HUES48 (cell line): ENCODE data around the gene TSPAN15.

Source experiments
- H3K27ac ChIP-seq: one replicate; pipeline ENCODE4 v1.7.0; 2013; ENCODE audit warnings: low read depth, low read length, inconsistent platforms
- H3K27me3 ChIP-seq: 2 replicates; pipeline ENCODE4 v1.6.1; 2013; ENCODE audit warnings: mild to moderate bottlenecking, low read length; ENCODE audit not compliant: control insufficient read depth, insufficient read depth
- H3K36me3 ChIP-seq: 2 replicates; pipeline ENCODE4 v1.6.1; 2013; ENCODE audit warnings: low read length; ENCODE audit not compliant: control insufficient read depth, insufficient read depth
- H3K4me1 ChIP-seq: 2 replicates; pipeline ENCODE4 v1.6.1; 2013; ENCODE audit warnings: mild to moderate bottlenecking, low read length; ENCODE audit not compliant: control insufficient read depth, insufficient read depth
- H3K4me3 ChIP-seq: 2 replicates; pipeline ENCODE4 v1.5.1; 2013; ENCODE audit warnings: mild to moderate bottlenecking, low read depth, low read length
- H3K9ac ChIP-seq: 2 replicates; pipeline ENCODE4 v1.6.1; 2013; ENCODE audit warnings: mild to moderate bottlenecking, low read depth, low read length, moderate library complexity
- H3K9me3 ChIP-seq: 2 replicates; pipeline ENCODE4 v1.6.1; 2013; ENCODE audit warnings: low read length; ENCODE audit not compliant: control insufficient read depth, insufficient read depth

TSPAN15 gene

DNA sequence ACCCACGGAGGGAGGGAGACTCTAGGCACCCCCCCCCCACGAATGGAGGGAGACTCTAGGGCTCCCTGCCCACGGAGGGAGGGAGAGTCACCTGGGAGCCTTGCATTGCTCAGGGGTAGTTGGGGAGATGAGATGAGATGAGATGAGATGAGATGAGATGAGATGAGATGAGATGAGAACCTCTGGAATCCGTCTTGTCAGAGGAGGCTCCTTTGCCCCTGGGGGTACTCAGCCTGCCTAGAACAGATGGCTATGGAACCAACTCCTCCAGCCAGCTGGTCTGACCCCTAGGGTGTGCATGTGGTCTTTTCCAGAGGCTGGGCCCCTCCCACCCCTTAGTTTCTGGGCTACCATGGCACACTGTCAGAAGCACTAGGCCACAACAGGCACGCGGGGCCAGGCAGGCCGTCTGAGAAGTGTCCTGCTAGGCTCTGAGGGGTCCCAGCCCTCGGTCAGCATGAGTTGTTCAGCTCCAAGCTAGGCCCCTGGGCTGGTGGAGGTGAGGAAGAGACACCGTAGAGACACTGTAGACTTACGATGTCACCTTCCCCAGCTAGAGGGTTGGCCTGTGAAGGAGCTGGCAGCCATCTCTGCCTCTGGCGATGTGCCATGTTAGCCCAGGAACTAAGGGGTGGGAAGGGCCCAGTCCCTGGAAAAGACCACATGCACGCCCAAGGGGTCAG, 8.8 kb downstream of the TSPAN15 start:
- no peaks in the 10 kb centered on the region for H3K4me1 ChIP-seq
- no peaks in the 10 kb centered on the region for H3K36me3 ChIP-seq

DNA sequence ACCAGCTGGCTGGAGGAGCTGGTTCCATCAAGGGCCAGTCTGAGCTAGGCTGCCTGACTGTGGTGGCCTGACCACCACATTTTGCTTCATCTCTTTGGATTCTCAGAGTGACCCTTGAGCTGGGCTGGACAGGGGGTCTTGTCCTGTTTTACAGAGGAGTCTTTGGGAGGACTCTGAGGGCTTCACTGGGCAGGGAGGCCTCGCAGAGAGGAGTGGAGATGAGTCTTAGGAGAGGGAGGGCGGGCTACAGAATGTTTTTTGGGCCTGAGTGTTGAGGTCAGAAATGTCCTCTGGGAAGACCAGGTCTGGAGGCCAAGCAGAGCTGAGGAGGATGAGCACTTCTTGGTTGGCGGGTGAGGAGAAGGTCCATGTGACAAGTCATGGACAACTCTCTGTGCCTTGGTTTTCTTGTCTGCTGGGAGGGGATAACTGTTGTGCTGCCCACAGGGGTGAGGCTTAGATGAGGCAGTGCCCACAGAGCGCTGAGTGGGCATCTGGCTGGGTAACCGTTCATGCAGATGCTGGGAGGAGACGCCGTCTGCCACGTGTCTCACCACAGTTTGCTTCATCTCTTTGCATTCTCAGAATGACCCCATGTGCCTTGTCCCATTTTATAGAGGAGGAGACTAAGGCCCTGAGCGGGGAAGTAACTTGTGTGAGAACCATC, 9.4 kb downstream of the TSPAN15 start:
- Histone ChIP-seq H3K4me3 (no peak overlapping the region), H3K4me1 (no peaks in the 10 kb centered on the region), H3K9ac (no peak overlapping the region), H3K27me3 (no peaks in the 10 kb centered on the region), H3K27ac (no peak overlapping the region), H3K36me3 (no peaks in the 10 kb centered on the region), H3K9me3 (no peaks in the 10 kb centered on the region)

More for the DNA sequence above, 8.8 kb downstream of the TSPAN15 start:
- no peaks in the 10 kb centered on the region for H3K27me3 ChIP-seq
- H3K9ac ChIP-seq, result no peak overlapping the region
- H3K27ac ChIP-seq, result no peak overlapping the region
- no peak overlapping the region for H3K4me3 ChIP-seq
- no peaks in the 10 kb centered on the region for H3K9me3 ChIP-seq

DNA sequence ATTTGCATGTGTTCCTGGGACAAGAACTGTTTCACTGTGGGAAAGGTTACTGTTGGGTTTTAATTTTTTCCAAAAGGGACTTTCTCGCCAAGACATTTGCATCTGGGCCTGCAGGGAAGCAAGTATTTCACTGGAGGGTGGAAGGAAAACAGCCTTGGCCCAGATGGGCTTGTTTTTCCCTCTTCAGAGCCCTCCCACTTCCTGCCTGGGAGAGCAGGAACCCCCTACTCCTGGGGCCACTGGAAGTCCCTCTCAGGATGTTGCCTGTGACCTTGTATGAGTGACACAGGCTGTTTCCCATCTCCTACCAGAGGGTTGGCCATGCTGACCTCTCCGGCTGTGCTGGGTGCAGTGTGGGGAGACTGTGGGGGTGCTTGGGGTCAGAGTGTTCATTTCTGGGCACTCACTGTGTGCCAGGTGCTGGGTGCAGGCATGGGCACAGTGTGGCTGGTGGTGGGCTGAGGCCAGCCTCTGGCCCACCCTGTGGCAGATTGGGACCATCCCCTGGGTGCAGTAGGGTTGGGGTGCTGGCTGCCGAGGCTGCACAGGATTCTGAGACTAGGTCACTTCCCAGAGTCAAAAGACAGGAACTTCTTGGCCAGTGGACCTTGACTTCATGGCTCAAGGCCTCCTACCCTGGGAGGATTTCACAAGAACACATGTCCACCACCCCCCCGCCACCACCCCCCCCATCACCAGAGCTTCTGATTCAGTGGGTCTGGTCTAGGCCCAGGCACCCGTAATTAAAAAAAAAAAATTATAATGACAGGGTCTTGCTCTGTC, 10.2 kb downstream of the TSPAN15 start:
- Histone ChIP-seq H3K4me3 (no peak overlapping the region), H3K36me3 (no peaks in the 10 kb centered on the region), H3K9me3 (no peaks in the 10 kb centered on the region), H3K27me3 (no peaks in the 10 kb centered on the region), H3K9ac (no peak overlapping the region), H3K4me1 (no peaks in the 10 kb centered on the region), H3K27ac (no peak overlapping the region)

DNA sequence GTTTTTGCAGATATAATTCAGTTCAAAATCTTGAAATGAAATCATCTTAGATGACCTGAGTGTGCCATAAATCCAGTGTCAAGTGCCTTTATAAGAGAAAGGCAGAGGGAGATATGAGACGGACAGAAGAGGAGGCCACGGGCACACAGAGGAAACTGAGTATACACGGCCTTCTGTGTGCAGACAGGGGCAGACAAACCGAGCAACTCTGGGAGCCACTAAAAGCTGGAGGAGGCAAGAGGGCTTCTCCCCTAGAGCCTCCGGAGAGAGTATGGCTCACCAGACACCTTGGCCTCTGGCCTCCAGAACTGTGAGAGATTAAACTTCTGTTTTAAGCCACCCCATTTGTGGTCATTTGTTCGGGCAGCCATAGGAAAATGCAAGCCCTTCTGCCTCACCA, 12.6 kb downstream of the TSPAN15 start:
- no peaks in the 10 kb centered on the region for H3K27me3 ChIP-seq
- H3K4me3 ChIP-seq, result no peak overlapping the region
- no peak overlapping the region for H3K9ac ChIP-seq
- peaks cover 8% of the 10 kb centered on the region for H3K4me1 ChIP-seq
- H3K9me3 ChIP-seq, result no peaks in the 10 kb centered on the region
- no peak overlapping the region for H3K27ac ChIP-seq
- no peaks in the 10 kb centered on the region for H3K36me3 ChIP-seq

DNA sequence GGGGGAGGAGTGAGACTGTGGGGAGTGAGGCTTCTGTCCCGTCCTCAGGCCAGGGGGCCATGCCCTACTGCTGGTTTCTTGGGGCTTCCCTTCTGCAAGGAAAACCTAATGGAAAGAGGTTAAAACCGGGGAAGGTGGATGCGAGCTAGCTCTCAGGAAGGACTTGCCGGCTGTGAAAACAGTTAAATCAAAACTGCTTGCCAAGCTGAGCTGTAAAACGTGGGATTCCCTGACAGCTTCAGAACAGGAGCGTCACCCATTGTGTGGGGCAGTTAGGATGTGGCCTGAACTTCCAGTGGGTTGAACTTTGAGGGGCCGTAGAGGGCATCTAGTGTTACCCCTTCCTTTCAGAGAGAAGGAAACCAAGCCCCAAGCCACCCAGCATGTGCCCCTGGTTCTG, 13.1 kb downstream of the TSPAN15 start:
- H3K36me3 ChIP-seq, result no peaks in the 10 kb centered on the region
- no peak overlapping the region for H3K4me3 ChIP-seq
- no peak overlapping the region for H3K9ac ChIP-seq
- H3K4me1 ChIP-seq, result peaks cover 12% of the 10 kb centered on the region
- H3K27me3 ChIP-seq, result no peaks in the 10 kb centered on the region
- H3K27ac ChIP-seq, result no peak overlapping the region
- H3K9me3 ChIP-seq, result no peaks in the 10 kb centered on the region

DNA sequence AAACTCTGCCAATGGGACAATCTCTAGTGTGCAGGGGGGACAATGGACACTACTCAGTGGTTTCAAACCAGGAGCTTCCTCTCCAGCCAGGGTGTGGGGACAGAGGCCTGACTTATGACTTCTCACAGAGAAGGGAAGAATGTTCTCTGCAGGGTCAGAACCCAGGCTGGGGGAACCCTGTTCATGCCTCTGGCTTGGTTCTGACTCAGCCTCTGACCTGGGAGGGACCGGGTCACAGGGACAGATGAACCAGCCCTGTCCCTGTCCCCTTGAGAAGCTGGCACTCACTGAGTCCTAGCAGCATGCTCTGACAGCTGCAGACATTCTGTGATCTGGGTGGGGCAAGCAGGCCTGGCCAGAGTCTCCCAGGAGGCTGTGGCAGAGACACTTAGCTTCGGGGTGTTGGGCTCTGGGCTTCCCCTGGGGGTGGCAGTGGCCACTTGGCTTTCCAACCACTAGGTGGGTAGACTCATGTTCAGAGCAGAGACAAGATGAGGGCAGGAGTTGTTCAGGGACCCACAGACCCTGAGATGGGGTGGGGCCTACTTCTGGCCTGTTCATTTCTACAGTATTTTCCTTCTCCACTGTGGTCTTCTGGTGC, 13.6 kb downstream of the TSPAN15 start:
- Histone ChIP-seq H3K9me3 (no peaks in the 10 kb centered on the region), H3K4me3 (no peak overlapping the region), H3K4me1 (peaks cover 12% of the 10 kb centered on the region), H3K27ac (no peak overlapping the region), H3K27me3 (no peaks in the 10 kb centered on the region), H3K9ac (no peak overlapping the region), H3K36me3 (no peaks in the 10 kb centered on the region)

DNA sequence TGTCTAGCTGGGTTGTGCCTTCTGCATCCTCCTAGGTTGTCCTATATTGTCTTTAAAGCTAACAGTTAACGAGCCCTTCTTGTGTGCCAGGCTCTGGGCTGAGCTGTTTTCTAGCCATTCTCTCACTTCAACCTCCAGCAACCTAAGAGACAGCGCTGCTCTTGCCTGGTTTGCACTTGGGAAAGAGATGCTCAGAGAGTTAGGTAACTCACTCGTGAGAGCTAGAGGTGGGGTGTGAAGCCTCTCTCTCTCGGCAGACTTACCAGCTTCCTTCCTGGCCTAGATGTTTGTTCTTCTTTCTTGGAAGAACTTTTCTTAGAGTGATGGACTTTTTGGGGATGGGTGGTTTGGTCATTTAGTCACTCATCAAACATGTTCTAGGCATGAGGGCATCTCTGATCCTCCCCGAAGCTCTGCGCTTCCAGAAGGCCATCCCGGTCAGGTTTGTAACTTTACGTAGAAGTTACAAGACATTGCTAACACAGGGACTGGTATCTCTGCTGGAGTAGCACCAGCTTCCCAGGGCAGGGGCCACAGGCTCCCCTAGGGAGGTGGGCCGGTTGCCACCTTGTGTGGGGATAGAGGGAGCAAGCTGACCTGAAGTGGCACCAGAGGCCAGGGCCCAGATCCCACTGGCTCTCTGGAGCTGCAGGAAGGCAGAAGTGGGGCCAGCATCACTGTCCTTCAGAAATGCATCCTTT, 14.3 kb downstream of the TSPAN15 start:
- H3K27me3 ChIP-seq, result no peaks in the 10 kb centered on the region
- H3K4me3 ChIP-seq, result no peak overlapping the region
- H3K9me3 ChIP-seq, result no peaks in the 10 kb centered on the region
- no peaks in the 10 kb centered on the region for H3K36me3 ChIP-seq
- no peak overlapping the region for H3K9ac ChIP-seq
- H3K4me1 ChIP-seq, result peaks cover 12% of the 10 kb centered on the region
- H3K27ac ChIP-seq, result no peak overlapping the region

DNA sequence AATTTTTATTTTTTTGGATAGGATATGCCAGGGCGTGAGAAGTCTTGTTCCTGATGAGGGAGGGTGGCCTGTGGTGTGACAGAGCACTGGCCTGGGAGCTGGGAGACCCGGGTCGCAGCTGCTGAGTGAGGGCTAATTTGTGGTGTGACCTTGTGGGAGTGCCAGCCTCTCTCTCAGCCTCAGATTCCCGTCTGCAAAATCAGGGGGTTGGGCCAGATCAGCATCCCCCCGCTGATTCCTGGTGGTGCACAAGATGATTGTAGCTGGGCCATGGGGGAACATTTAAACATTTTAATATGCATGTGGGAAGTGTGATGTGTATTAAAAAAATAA, 14.9 kb downstream of the TSPAN15 start:
- H3K4me3 ChIP-seq, result no peak overlapping the region
- no peaks in the 10 kb centered on the region for H3K36me3 ChIP-seq
- no peaks in the 10 kb centered on the region for H3K27me3 ChIP-seq
- H3K4me1 ChIP-seq, result peaks cover 12% of the 10 kb centered on the region
- H3K9ac ChIP-seq, result no peak overlapping the region
- H3K27ac ChIP-seq, result no peak overlapping the region
- no peaks in the 10 kb centered on the region for H3K9me3 ChIP-seq

DNA sequence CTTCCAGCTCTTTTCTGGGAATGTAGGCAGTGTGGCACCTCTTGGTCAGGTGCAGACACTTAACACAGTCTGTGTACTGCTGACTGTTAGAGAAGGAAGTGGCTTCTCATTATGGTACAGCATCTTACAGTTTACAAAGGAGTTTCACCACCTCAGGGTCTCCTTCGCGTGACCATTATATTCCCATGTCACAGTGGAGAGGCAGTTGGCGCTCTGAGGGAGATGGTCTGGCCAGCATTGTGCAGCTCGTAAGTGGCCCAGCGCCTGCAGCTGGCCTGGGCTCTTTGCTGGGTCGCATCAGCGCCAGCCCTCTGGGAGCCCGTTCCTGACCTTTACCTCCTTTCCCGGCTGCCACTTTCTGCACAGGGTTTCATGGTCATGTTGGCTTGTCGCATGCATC, 15.4 kb downstream of the TSPAN15 start:
- Histone ChIP-seq H3K9me3 (no peaks in the 10 kb centered on the region), H3K27me3 (no peaks in the 10 kb centered on the region), H3K4me3 (no peak overlapping the region), H3K4me1 (peaks cover 12% of the 10 kb centered on the region), H3K36me3 (no peaks in the 10 kb centered on the region), H3K9ac (no peak overlapping the region), H3K27ac (no peak overlapping the region)

DNA sequence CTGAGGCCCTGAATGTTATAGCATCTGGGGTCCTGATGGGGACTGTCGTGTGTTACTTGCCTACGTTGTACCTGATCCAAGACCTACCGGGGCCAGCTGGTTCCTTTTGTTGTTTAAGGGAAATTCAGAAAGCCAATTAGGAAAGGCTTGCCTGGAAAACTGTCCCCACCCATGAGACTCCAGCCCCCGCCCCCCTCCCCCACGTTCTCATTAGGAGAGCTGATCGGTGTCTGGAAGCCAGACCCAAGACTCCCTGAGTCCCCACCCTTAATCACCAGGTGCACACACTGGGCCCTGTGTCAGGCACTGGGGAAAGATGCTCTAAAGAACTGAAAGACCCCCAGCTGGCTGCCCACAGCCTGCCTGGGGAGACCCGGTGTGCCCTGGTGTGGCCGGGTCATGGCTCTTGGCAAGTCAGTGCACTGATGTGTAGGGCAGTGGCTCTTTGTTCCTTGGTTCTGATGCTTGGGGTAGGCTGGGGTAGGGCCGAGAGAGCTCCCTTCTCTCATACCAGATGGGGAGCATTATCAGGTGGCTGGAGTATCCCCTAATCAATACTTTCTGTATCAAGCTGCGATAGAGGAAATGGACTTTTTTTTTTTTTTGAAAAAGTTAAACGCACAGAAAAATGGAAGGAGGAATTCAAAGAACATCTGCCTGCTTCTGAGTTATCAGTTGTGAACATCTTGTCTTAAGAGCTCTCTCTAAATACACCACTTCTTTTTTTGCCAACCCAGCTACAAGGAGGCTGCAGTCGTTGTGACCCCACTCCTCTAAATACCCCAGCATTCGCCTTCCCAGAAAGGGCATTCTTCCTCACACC, 16.9 kb downstream of the TSPAN15 start:
- Histone ChIP-seq H3K27ac (no peak overlapping the region), H3K9me3 (no peaks in the 10 kb centered on the region), H3K36me3 (no peaks in the 10 kb centered on the region), H3K4me3 (no peak overlapping the region; the same call in 1 of the 2 replicates), H3K9ac (no peak overlapping the region), H3K4me1 (peaks cover 12% of the 10 kb centered on the region), H3K27me3 (no peaks in the 10 kb centered on the region)
